Endodermal cell (in vitro differentiated cells): ENCODE data around the gene COMMD10. TPM values are rescaled to one million over a fixed set of nuclear protein-coding genes. Genes with fewer than 3 reads are reported as not detected.

Experiments
- DNase-seq: peaks from one replicate; pipeline ENCODE4 v3.0.0-alpha.2; 2017
- H3K27ac ChIP-seq: 2 replicates; pipeline ENCODE4 v1.5.1; 2013; ENCODE audit warnings: mild to moderate bottlenecking, low read depth, low read length, moderate library complexity
- H3K27me3 ChIP-seq: 2 replicates; pipeline ENCODE4 v1.6.1; 2013; ENCODE audit warnings: mild to moderate bottlenecking, low read length, moderate library complexity; ENCODE audit not compliant: insufficient read depth, control insufficient read depth, poor library complexity, severe bottlenecking
- H3K36me3 ChIP-seq: 2 replicates; pipeline ENCODE4 v1.7.0; 2013; ENCODE audit warnings: mild to moderate bottlenecking, low read length, moderate library complexity; ENCODE audit not compliant: control insufficient read depth, insufficient read depth
- H3K4me1 ChIP-seq: one replicate; pipeline ENCODE4 v1.7.0; 2013; ENCODE audit warnings: low read length; ENCODE audit not compliant: control insufficient read depth, insufficient read depth
- H3K4me3 ChIP-seq: 2 replicates; pipeline ENCODE4 v1.5.1; 2013; ENCODE audit warnings: mild to moderate bottlenecking, low read length, moderate library complexity
- H3K9ac ChIP-seq: 2 replicates; pipeline ENCODE4 v1.6.1; 2013; ENCODE audit warnings: mild to moderate bottlenecking, low read length, moderate library complexity; ENCODE audit not compliant: poor library complexity, severe bottlenecking; ENCODE audit errors: extremely low read depth
- H3K9me3 ChIP-seq: 2 replicates; pipeline ENCODE4 v1.6.1; 2013; ENCODE audit warnings: mild to moderate bottlenecking, low read length, moderate library complexity; ENCODE audit not compliant: control insufficient read depth
- H3K27ac Mint-ChIP-seq: 2 replicates; pipeline ENCODE4 v1.8.0; 2020; ENCODE audit warnings: mixed read lengths
- H3K27me3 Mint-ChIP-seq: 2 replicates; pipeline ENCODE4 v1.8.0; 2021; ENCODE audit warnings: mild to moderate bottlenecking, mixed read lengths; ENCODE audit not compliant: insufficient read depth
- H3K36me3 Mint-ChIP-seq: 2 replicates; pipeline ENCODE4 v1.8.0; 2020; ENCODE audit warnings: low read depth, mixed read lengths
- H3K4me1 Mint-ChIP-seq: 2 replicates; pipeline ENCODE4 v1.8.0; 2020; ENCODE audit warnings: mixed read lengths
- H3K4me3 Mint-ChIP-seq: 2 replicates; pipeline ENCODE4 v1.8.0; 2020; ENCODE audit warnings: mild to moderate bottlenecking, moderate library complexity, mixed read lengths
- H3K9me3 Mint-ChIP-seq: 2 replicates; pipeline ENCODE4 v1.8.0; 2020; ENCODE audit warnings: mild to moderate bottlenecking, mixed read lengths
- WGBS, 2 experiments: methylation state at CpG; one replicate each; pipeline versions ENCODE4 v1.1.5 to v1.1.7; 2013; ENCODE audit warnings: missing lambda C conversion rate in 2 of 2, mixed read lengths in 1 of 2; ENCODE audit not compliant: insufficient coverage in 1 of 2, insufficient read length in 1 of 2; 5-methylcytosine and 5-hydroxymethylcytosine counted together
- total RNA-seq, 2 donors: library from RNA; stranded (reverse); fragmentation: NEBNext Ultra II Directional in 1 of 2; extraction: Animal tissue kit (Norgen Biotek cat#: 25700) in 1 of 2; gene quantifications; 2 replicates in 1 of 2; 3 replicates in 1 of 2; pipeline ENCODE4 v1.2.1, GENCODE V29; 2021
- TF ChIP-seq, protein P1 (sequence below): fragments of 200-600 bp; sonication (generic); conservative IDR thresholded peaks from 2 replicates; pipeline ENCODE4 v1.5.0; 2021; ENCODE audit warnings: antibody characterized with exemption, mild to moderate bottlenecking

The COMMD10 gene
- total RNA-seq, 2 donors from 2014 or later: 25.3 to 29.8 TPM

DNA sequence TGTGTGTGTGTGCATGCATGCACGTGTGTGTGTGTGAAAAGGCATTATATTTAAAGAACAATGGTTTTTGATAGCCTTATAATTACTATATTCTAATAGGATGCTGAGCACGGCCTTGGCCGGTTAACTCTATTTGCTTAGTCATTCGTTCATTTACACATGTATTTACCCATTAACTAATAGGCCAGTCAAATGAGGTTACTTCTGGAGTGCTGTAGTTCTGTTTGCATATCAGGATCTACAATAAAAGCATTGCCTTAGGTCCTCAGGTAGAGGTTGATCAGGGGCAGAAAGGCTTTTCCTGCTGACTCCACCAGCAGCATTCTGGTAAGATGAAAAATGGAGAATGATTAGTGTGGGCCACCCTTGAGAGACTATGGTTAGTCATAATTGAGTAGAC is 219.0 kb downstream of the COMMD10 start:
- Mint-ChIP-seq H3K36me3 (peaks cover 39% of the 10 kb centered on the region), H3K4me1 (peaks cover 8% of the 10 kb centered on the region), H3K4me3 (no peak overlapping the region), H3K27me3 (no peaks in the 10 kb centered on the region), H3K27ac (no peak overlapping the region), H3K9me3 (peaks cover 17% of the 10 kb centered on the region)
- no peaks in the 10 kb centered on the region for H3K27me3 ChIP-seq
- peaks cover 5% of the 10 kb centered on the region for H3K36me3 ChIP-seq
- no peaks in the 10 kb centered on the region for H3K4me1 ChIP-seq
- H3K9me3 ChIP-seq: peaks cover 8% of the 10 kb centered on the region
- TF ChIP-seq, protein P1, sequence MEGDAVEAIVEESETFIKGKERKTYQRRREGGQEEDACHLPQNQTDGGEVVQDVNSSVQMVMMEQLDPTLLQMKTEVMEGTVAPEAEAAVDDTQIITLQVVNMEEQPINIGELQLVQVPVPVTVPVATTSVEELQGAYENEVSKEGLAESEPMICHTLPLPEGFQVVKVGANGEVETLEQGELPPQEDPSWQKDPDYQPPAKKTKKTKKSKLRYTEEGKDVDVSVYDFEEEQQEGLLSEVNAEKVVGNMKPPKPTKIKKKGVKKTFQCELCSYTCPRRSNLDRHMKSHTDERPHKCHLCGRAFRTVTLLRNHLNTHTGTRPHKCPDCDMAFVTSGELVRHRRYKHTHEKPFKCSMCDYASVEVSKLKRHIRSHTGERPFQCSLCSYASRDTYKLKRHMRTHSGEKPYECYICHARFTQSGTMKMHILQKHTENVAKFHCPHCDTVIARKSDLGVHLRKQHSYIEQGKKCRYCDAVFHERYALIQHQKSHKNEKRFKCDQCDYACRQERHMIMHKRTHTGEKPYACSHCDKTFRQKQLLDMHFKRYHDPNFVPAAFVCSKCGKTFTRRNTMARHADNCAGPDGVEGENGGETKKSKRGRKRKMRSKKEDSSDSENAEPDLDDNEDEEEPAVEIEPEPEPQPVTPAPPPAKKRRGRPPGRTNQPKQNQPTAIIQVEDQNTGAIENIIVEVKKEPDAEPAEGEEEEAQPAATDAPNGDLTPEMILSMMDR: no peak
- H3K4me3 ChIP-seq: no peak overlapping the region
- H3K9ac ChIP-seq: no peak overlapping the region
- 94% methylated on average over 3 of the region's 4 CpGs; no CpG with 5 or more reads in 1 of the 2 experiments for WGBS, 2 experiments
- DNase-seq: no peak
- no peak overlapping the region for H3K27ac ChIP-seq

DNA sequence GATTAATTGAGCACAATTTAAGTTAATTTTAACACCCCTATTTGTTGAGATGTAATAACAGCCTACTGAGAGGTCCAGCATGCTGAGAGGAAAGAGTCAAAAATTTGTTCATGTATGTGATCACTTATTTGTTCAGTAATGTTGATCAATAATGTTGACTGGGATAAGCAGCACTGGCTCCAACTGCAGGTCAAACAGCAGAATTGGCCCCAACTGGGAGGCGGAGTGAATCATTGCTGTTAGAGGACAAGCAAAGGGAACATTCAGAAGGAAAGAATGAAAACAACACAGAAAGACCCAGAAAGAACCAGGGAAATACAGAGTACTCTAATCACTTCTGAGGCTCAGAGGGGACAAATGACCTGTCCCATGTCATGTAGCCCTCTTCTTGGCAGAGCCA is 221.1 kb downstream of the COMMD10 start:
- H3K27ac ChIP-seq: no peak overlapping the region
- H3K36me3 ChIP-seq: peaks cover 5% of the 10 kb centered on the region
- no peak for DNase-seq
- TF ChIP-seq, protein P1: no peak
- Mint-ChIP-seq H3K36me3 (peaks cover 41% of the 10 kb centered on the region), H3K4me1 (peaks cover 8% of the 10 kb centered on the region), H3K9me3 (peaks cover 26% of the 10 kb centered on the region), H3K27me3 (no peaks in the 10 kb centered on the region), H3K4me3 (no peak overlapping the region), H3K27ac (no peak overlapping the region)
- no peaks in the 10 kb centered on the region for H3K4me1 ChIP-seq
- no peak overlapping the region for H3K9ac ChIP-seq
- H3K4me3 ChIP-seq: no peak overlapping the region
- H3K27me3 ChIP-seq: no peaks in the 10 kb centered on the region
- peaks cover 15% of the 10 kb centered on the region for H3K9me3 ChIP-seq
- WGBS, 2 experiments: 88% methylated on average over 1 of the region's 1 CpG; no CpG with 5 or more reads in 1 of the 2 experiments

DNA sequence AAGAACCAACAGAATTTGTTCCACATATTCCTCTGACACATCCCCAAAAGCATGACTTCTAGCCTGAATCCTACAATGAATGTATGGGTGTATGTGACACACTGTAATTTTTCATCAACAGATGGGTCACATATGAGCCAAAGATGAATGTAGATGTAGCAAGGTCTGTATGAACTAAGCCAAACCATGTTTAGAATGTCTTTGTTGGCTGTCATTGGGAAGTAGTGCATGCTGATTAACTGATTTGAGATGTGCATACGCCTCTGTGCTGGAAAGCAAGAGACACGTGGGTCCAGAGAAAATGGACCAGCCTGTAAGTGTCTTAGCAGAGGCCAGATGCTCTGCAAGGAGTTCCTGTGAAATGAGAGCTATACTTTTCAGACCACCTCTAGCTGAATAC is 222.0 kb downstream of the COMMD10 start:
- DNase-seq: no peak
- no peak overlapping the region for H3K4me3 Mint-ChIP-seq
- Histone ChIP-seq H3K27ac (no peak overlapping the region), H3K36me3 (peaks cover 5% of the 10 kb centered on the region), H3K4me1 (no peaks in the 10 kb centered on the region), H3K9ac (no peak overlapping the region), H3K27me3 (no peaks in the 10 kb centered on the region), H3K9me3 (peaks cover 15% of the 10 kb centered on the region), H3K4me3 (no peak overlapping the region)
- H3K9me3 Mint-ChIP-seq: peaks cover 26% of the 10 kb centered on the region
- TF ChIP-seq, protein P1: no peak
- 88 to 100% methylated on average over 1 to 2 of the region's 2 CpGs for WGBS, 2 experiments
- no peaks in the 10 kb centered on the region for H3K27me3 Mint-ChIP-seq
- H3K27ac Mint-ChIP-seq: no peak overlapping the region
- peaks cover 41% of the 10 kb centered on the region for H3K36me3 Mint-ChIP-seq
- H3K4me1 Mint-ChIP-seq: peaks cover 8% of the 10 kb centered on the region
